Stomach smooth muscle (tissue), 2 donors: ENCODE data around the gene GRM5.

ENCODE experiments used
- H3K27ac ChIP-seq: one replicate; pipeline ENCODE4 v1.7.0; 2013; ENCODE audit warnings: mild to moderate bottlenecking, low read length, inconsistent platforms
- H3K27me3 ChIP-seq, 2 donors: one replicate each; pipeline ENCODE4 v1.7.0; 2013; ENCODE audit warnings: low read length in 2 of 2; ENCODE audit not compliant: insufficient read depth in 2 of 2, control insufficient read depth in 1 of 2
- H3K36me3 ChIP-seq, 2 donors: one replicate each; pipeline ENCODE4 v1.7.0; 2013; ENCODE audit warnings: low read length in 2 of 2; ENCODE audit not compliant: control insufficient read depth in 2 of 2, insufficient read depth in 2 of 2
- H3K4me1 ChIP-seq: one replicate; pipeline ENCODE4 v1.7.0; 2013; ENCODE audit warnings: low read length; ENCODE audit not compliant: control insufficient read depth, insufficient read depth
- H3K4me3 ChIP-seq, 2 donors: one replicate each; pipeline ENCODE4 v1.7.0; 2013; ENCODE audit warnings: low read length in 2 of 2
- H3K9ac ChIP-seq, 2 donors: one replicate each; pipeline ENCODE4 v1.7.0; 2013; ENCODE audit warnings: low read length in 2 of 2, mild to moderate bottlenecking in 1 of 2
- H3K9me3 ChIP-seq, 2 donors: one replicate each; pipeline ENCODE4 v1.7.0; 2013; ENCODE audit warnings: low read length in 2 of 2; ENCODE audit not compliant: control insufficient read depth in 2 of 2
- donor health status: healthy.
- donor health status: Pancreatic carcinoma.

Gene GRM5

DNA sequence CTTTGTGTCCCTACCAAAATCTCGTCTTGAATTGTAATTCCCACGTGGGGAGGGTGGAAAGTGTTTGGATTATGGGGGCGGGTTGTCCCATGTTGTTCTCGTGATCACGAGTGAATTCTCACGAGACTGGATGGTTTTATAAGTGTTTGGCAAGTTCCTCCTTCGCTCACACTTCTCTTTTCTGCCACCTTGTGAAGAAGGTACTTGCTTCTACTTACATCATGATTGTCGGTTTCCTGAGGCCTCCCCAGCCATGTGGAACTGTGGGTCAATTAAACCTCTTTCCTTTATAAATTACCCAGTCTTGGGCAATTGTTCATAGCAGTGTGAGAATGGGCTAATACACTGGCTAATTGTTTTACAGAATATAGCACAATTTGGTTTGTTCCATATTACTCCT is 326.3 kb downstream of the GRM5 start:
- Histone ChIP-seq H3K36me3 (no peaks in the 10 kb centered on the region), H3K27me3 (no peaks in the 10 kb centered on the region), H3K4me3 (no peak overlapping the region), H3K9me3 (no peaks in the 10 kb centered on the region), H3K27ac (no peak overlapping the region), H3K9ac (no peak overlapping the region), H3K4me1 (no peaks in the 10 kb centered on the region)

DNA sequence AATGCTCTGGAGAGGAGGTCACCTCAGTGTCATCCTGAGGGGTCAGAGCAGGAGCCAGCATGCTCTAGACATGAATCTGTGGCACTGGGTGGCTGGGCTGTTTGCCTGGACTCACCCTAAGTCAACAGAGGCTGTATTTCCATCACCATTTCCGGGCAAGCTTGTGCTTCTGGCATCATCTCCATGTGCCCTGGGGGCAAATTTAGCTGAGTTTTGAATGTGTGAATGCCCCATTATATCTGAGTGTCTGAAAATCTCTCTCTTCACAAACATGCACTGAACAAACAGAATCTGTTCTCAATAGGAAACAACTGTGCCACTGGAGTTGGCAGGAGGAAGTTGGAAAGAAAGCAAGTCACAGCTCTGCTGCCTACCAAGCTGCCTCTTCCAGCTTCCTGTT is 356.2 kb downstream of the GRM5 start:
- Histone ChIP-seq H3K4me3 (no peak overlapping the region), H3K9me3 (no peaks in the 10 kb centered on the region), H3K27me3 (no peaks in the 10 kb centered on the region), H3K9ac (no peak overlapping the region), H3K4me1 (no peaks in the 10 kb centered on the region), H3K27ac (no peak overlapping the region), H3K36me3 (no peaks in the 10 kb centered on the region)

DNA sequence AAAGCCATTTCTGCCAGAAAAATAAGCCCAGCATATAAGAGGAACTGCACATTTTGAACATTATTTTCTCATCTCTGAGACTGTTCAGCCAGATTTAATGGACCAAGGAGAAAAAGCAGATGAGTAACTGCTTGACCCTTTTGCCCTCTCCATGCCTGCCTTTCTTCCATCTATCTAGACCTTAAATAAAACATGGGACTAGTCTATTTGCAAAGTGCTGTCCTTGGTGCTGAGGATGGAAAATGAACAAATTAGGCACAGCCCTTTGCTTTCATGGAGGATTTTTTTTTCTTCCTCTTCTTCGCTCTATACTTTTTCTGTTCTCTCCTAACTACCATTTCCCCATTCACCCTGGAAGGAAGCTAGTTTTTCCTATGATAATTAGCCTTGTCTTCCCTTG is 361.3 kb downstream of the GRM5 start:
- no peaks in the 10 kb centered on the region for H3K4me1 ChIP-seq
- H3K4me3 ChIP-seq, result no peak overlapping the region
- H3K9ac ChIP-seq, result no peak overlapping the region
- H3K27me3 ChIP-seq, result no peaks in the 10 kb centered on the region
- H3K9me3 ChIP-seq, result peaks cover 0 to 2% of the 10 kb centered on the region in 2 donors
- no peak overlapping the region for H3K27ac ChIP-seq
- no peaks in the 10 kb centered on the region for H3K36me3 ChIP-seq

DNA sequence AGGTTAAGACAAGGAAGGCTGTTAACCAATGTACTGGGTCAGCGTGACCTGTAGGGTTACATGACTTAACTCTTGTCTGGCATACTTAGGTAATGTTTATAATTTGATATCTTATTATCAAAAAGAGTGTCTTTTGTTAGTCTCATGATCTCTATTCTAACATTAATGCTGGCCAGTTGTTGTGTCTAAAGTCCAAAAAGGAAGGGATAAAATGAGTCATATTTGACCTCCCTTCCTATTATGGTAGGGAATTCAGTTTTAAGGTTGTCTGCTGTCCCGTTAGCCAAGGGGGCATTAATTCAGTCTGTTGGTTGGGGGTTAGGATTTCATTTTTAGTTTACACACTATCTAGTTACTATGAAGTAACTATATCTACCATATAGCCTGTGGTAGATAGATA is 364.0 kb downstream of the GRM5 start:
- no peak overlapping the region for H3K27ac ChIP-seq
- no peak overlapping the region for H3K9ac ChIP-seq
- H3K4me3 ChIP-seq, result no peak overlapping the region
- no peaks in the 10 kb centered on the region for H3K27me3 ChIP-seq
- peaks cover 0 to 2% of the 10 kb centered on the region in 2 donors for H3K9me3 ChIP-seq
- H3K4me1 ChIP-seq, result no peaks in the 10 kb centered on the region
- no peaks in the 10 kb centered on the region for H3K36me3 ChIP-seq

DNA sequence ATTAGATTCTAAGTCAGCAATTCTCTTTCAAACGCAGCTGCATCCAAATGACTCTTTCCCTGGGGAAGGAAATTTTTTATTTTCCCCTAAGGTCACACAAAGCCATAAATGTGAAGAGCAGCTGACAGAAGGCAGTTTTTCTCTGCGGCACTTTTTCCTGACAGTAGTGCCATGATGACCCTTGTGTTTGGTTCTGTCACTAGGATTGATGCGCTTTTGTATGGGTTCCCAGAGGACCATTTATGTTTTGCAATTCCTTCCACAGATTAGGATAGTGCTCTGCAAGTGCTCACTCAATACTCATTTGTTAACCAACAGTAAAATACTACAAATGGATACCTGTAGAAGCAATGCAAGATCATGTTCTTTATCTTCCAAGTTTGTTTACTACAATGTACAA is 368.6 kb downstream of the GRM5 start:
- Histone ChIP-seq H3K36me3 (no peaks in the 10 kb centered on the region), H3K27me3 (no peaks in the 10 kb centered on the region), H3K4me1 (no peaks in the 10 kb centered on the region), H3K9ac (no peak overlapping the region), H3K4me3 (no peak overlapping the region), H3K9me3 (no peaks in the 10 kb centered on the region), H3K27ac (no peak overlapping the region)

DNA sequence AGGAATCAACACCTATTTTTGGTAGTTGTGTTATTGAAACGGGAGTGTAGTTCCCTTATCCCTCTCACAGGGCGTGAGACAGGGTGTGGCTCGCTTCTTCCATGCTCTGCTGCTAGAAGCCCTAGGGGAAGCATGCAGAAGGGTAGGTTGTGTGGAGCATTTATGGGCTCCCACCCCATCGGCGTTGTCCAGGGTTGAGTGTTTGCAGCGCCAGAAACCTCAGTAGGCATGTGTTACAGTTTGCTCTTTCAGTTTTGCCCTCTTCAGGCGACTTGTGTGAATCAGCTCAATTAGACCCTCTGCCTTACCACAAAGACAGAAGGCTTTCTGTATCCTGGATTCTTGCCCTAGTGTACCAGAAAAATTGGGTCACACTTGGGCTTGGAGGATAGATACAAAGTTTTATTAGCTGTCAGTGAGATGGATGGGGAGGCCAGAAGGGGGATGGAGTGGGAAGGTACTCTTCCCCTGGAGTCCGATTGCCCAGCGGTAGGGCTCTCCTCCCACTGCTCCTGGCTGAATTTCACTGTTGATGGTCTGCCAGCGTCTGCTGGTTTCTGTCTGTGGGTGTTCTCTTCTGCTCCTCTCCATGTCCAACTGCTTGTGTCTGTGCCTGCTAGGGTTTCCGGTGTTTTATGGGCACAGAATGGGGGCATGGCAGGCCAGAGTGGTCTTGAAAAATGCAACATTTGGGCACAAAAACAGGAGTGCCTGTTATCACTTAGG is 369.9 kb downstream of the GRM5 start:
- H3K9me3 ChIP-seq, result no peaks in the 10 kb centered on the region
- H3K4me3 ChIP-seq, result no peak overlapping the region
- H3K9ac ChIP-seq, result no peak overlapping the region
- no peaks in the 10 kb centered on the region for H3K27me3 ChIP-seq
- no peak overlapping the region for H3K27ac ChIP-seq
- H3K4me1 ChIP-seq, result no peaks in the 10 kb centered on the region
- no peaks in the 10 kb centered on the region for H3K36me3 ChIP-seq

DNA sequence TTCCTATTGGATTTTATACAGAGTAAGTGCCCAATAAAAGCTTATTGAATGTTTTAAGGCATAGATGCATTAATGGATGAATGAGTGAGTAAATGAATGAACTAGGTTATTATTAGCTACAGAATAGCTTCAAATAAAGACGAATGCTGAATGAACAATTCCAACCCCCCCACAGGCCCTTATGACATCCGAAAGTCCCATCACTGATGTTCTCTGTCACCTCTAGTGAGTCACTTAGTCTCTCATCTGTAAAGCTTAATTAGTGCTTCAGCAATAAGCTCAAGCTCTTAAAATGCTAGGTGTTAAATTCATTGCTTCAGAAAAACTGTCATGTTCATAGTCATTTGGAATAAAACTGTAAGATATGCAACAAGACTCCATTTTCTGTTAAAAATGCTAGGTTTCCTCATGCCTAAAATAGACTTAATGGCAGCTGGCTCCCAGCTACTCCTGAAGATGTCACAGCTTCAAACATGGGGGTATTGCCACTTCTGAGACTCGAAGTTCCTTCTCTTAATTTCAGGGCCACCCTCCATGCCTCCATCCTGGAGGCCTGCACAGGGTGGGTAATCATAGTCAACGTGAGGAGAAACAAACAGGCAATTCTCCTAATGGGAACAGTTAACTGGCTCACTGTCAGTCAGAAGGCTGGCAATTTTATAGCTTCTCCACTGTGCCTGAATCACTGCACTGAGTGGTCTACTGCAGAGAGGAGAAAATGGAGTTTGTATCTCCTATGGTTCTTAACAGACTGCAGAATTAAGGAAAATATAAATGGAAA is 373.3 kb downstream of the GRM5 start:
- Histone ChIP-seq H3K27ac (no peak overlapping the region), H3K36me3 (no peaks in the 10 kb centered on the region), H3K9ac (no peak overlapping the region), H3K4me1 (no peaks in the 10 kb centered on the region), H3K27me3 (no peaks in the 10 kb centered on the region), H3K9me3 (no peaks in the 10 kb centered on the region), H3K4me3 (no peak overlapping the region)

DNA sequence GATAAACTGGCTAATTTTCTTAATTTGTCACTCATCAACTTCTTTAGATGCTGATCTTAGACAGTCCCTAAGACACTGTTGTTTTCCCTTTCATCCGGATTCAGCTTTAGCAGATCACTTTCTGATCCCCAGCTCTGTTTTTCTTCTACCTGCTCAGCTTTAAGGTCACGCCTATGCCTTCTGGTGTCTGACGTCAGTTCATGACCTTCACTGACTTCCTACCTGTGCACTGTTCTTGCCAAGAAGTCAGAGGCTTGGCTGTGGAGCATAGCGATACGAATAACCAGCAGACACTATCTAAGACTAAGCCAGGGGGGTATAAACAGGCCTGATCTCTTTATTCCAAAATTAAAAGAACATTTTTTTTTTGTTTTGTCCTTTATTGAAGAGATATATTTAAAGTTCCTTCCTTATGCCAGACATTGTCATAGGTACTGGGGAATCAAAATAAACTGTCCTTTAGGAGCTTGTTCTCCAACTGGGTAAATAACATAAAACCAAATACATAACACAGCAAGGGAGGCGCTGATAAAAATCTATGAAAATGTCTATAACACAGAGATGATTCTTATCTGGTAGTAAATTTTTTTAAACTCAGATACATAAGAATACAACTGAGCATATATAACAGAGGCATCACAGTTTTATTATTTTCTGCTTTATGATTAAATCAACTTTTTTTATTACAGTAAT is 376.1 kb downstream of the GRM5 start:
- Histone ChIP-seq H3K4me1 (no peaks in the 10 kb centered on the region), H3K27ac (no peak overlapping the region), H3K9me3 (peaks cover 0 to 2% of the 10 kb centered on the region in 2 donors), H3K36me3 (no peaks in the 10 kb centered on the region), H3K27me3 (no peaks in the 10 kb centered on the region), H3K9ac (no peak overlapping the region), H3K4me3 (no peak overlapping the region)

DNA sequence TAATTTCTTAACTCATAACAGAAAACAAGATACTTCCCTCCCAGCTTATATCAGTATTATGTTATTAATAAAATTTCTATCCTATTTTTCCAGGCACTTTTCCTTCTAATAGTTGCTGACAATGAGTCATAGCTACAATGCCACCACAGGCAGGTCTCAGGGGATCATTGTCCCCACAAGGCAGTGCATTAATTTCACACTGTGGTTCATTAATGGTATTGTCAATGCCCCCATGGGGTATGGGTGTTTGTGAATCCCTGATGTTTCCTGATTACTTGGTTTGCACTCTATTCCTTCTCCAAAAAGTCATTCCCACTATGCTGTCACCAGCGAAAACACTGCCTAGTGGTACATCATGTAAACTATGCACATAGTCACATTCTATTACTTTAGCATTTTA is 382.8 kb downstream of the GRM5 start:
- Histone ChIP-seq H3K9me3 (peaks cover 0 to 2% of the 10 kb centered on the region in 2 donors), H3K36me3 (no peaks in the 10 kb centered on the region), H3K27ac (no peak overlapping the region), H3K9ac (no peak overlapping the region), H3K27me3 (no peaks in the 10 kb centered on the region), H3K4me3 (no peak overlapping the region), H3K4me1 (no peaks in the 10 kb centered on the region)

DNA sequence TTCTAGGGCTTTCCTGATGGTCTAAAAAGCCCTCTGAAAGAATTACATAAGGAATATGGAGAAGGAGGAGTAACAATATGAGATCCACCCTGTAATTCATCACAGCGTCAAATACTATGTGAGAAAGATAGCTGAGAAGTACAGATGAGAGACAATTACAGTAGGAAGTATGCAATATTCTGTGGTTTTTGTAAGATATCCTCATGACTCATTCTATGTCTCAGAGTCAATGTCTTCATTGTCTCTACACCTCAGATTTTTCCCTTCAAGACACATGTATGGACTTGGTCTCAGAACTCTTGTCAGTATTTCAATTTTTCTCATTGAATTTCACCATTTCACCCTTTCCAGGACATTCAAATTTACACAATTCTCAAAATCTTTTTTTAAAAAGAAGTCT is 385.0 kb downstream of the GRM5 start:
- H3K9me3 ChIP-seq, result peaks cover 0 to 2% of the 10 kb centered on the region in 2 donors
- H3K27me3 ChIP-seq, result no peaks in the 10 kb centered on the region
- no peaks in the 10 kb centered on the region for H3K4me1 ChIP-seq
- H3K9ac ChIP-seq, result no peak overlapping the region
- no peak overlapping the region for H3K27ac ChIP-seq
- H3K4me3 ChIP-seq, result no peak overlapping the region
- H3K36me3 ChIP-seq, result no peaks in the 10 kb centered on the region
